Testis (tissue), 2 donors: ENCODE data around the gene LCNL1.

ENCODE experiments used
- CTCF ChIP-seq, 3 experiments: fragments of 450-650 bp in 2 of 3; fragments of 200-600 bp in 1 of 3; sonication (generic) in 1 of 3; IDR thresholded peaks; one replicate each; pipeline ENCODE4 v1.5.1; 2016 to 2019; ENCODE audit warnings: antibody characterized with exemption in 3 of 3, mild to moderate bottlenecking in 2 of 3, moderate library complexity in 1 of 3
- POLR2A ChIP-seq: fragments of 450-650 bp; IDR thresholded peaks from one replicate; pipeline ENCODE4 v1.6.1; 2017; ENCODE audit warnings: antibody characterized with exemption, mild to moderate bottlenecking, moderate library complexity

- no peak for TF ChIP-seq CTCF (IDR thresholded peaks at IDR 0.05)
- TF ChIP-seq POLR2A: no peak
Observed at GRCh38 chr9:136977649-136978072, 5.1 kb upstream of the LCNL1 start.
